ENCODE data around the gene CCDC187. TPM values are rescaled to one million over a fixed set of nuclear protein-coding genes. Genes with fewer than 3 reads are reported as not detected.

The CCDC187 gene
- total and polyA plus RNA-seq, 4 donors, result not detected

GRCh38 chr9:136302527-136302926, 1.4 kb downstream of the CCDC187 start:
- no peak overlapping the region for H3K4me3 ChIP-seq (ENCODE audit: low read length in 2 of 2)
- no peaks in the 10 kb centered on the region for H3K27me3 ChIP-seq (ENCODE audit: control insufficient read depth in 1 of 2, insufficient read depth in 2 of 2, low read length in 1 of 2)
- no peak for ATAC-seq (ENCODE audit: low FRiP score)
- intact Hi-C loops (cut with DNase I), result no loop called here
- H3K9me3 ChIP-seq (ENCODE audit: control insufficient read depth, low read length), result no peaks in the 10 kb centered on the region
- DNase-seq, result no peak
- H3K4me1 ChIP-seq (ENCODE audit: control insufficient read depth in 1 of 2, insufficient read depth in 2 of 2, low read length in 2 of 2), result no peaks in the 10 kb centered on the region
- H3K27ac ChIP-seq (ENCODE audit: low read depth in 1 of 2, low read length in 2 of 2), result no peak overlapping the region
- H3K36me3 ChIP-seq (ENCODE audit: control insufficient read depth in 1 of 2, insufficient read depth in 2 of 2, low read length in 1 of 2), result no peaks in the 10 kb centered on the region
- 89 to 91% methylated on average over 12 of the region's 12 CpGs for WGBS, 2 donors

GRCh38 chr9:136300866-136301265, 3.0 kb downstream of the CCDC187 start:
- ATAC-seq (ENCODE audit: low FRiP score) (no peak), DNase-seq (no peak)
- no peaks in the 10 kb centered on the region for H3K36me3 ChIP-seq (ENCODE audit: control insufficient read depth in 1 of 2, insufficient read depth in 2 of 2, low read length in 1 of 2)
- H3K9me3 ChIP-seq (ENCODE audit: control insufficient read depth, low read length), result no peaks in the 10 kb centered on the region
- H3K27me3 ChIP-seq (ENCODE audit: control insufficient read depth in 1 of 2, insufficient read depth in 2 of 2, low read length in 1 of 2), result no peaks in the 10 kb centered on the region
- no peaks in the 10 kb centered on the region for H3K4me1 ChIP-seq (ENCODE audit: control insufficient read depth in 1 of 2, insufficient read depth in 2 of 2, low read length in 2 of 2)
- H3K4me3 ChIP-seq (ENCODE audit: low read length in 2 of 2), result no peak overlapping the region
- intact Hi-C loops (cut with DNase I), result no loop called here
- H3K27ac ChIP-seq (ENCODE audit: low read depth in 1 of 2, low read length in 2 of 2), result no peak overlapping the region
- WGBS, 2 donors, result 85 to 87% methylated on average over 13 of the region's 13 CpGs

- ATAC-seq (ENCODE audit: low FRiP score), result no peak
- Histone ChIP-seq H3K4me1 (ENCODE audit: control insufficient read depth in 1 of 2, insufficient read depth in 2 of 2, low read length in 2 of 2) (no peaks in the 10 kb centered on the region), H3K9me3 (ENCODE audit: control insufficient read depth, low read length) (no peaks in the 10 kb centered on the region), H3K27ac (ENCODE audit: low read depth in 1 of 2, low read length in 2 of 2) (no peak overlapping the region), H3K4me3 (ENCODE audit: low read length in 2 of 2) (no peak overlapping the region), H3K27me3 (ENCODE audit: control insufficient read depth in 1 of 2, insufficient read depth in 2 of 2, low read length in 1 of 2) (no peaks in the 10 kb centered on the region), H3K36me3 (ENCODE audit: control insufficient read depth in 1 of 2, insufficient read depth in 2 of 2, low read length in 1 of 2) (no peaks in the 10 kb centered on the region)
- DNase-seq, result no peak
- 92 to 96% methylated on average over 14 of the region's 14 CpGs for WGBS, 2 donors
- intact Hi-C loops (cut with DNase I), result no loop called here
Measured at GRCh38 chr9:136300016-136300545, 3.8 kb downstream of the CCDC187 start.

- no peaks in the 10 kb centered on the region for H3K4me1 ChIP-seq (ENCODE audit: control insufficient read depth in 1 of 2, insufficient read depth in 2 of 2, low read length in 2 of 2)
Measured at GRCh38 chr9:136299541-136299940, 4.4 kb downstream of the CCDC187 start.

GRCh38 chr9:136299116-136299515, 4.8 kb downstream of the CCDC187 start:
- H3K36me3 ChIP-seq (ENCODE audit: control insufficient read depth in 1 of 2, insufficient read depth in 2 of 2, low read length in 1 of 2), result no peaks in the 10 kb centered on the region
- H3K4me1 ChIP-seq (ENCODE audit: control insufficient read depth in 1 of 2, insufficient read depth in 2 of 2, low read length in 2 of 2), result no peaks in the 10 kb centered on the region
- DNase-seq, result no peak
- no peak overlapping the region for H3K4me3 ChIP-seq (ENCODE audit: low read length in 2 of 2)
- no peak for ATAC-seq (ENCODE audit: low FRiP score)
- 80 to 84% methylated on average over 18 of the region's 18 CpGs for WGBS, 2 donors
- intact Hi-C loops (cut with DNase I), result no loop called here
- no peaks in the 10 kb centered on the region for H3K9me3 ChIP-seq (ENCODE audit: control insufficient read depth, low read length)
- no peak overlapping the region for H3K27ac ChIP-seq (ENCODE audit: low read depth in 1 of 2, low read length in 2 of 2)
- H3K27me3 ChIP-seq (ENCODE audit: control insufficient read depth in 1 of 2, insufficient read depth in 2 of 2, low read length in 1 of 2), result no peaks in the 10 kb centered on the region

More at GRCh38 chr9:136299541-136299940, 4.4 kb downstream of the CCDC187 start:
- no peak overlapping the region for H3K27ac ChIP-seq (ENCODE audit: low read depth in 1 of 2, low read length in 2 of 2)
- H3K9me3 ChIP-seq (ENCODE audit: control insufficient read depth, low read length), result no peaks in the 10 kb centered on the region
- ATAC-seq (ENCODE audit: low FRiP score), result no peak
- 47 to 51% methylated on average over 7 of the region's 7 CpGs for WGBS, 2 donors
- no peak overlapping the region for H3K4me3 ChIP-seq (ENCODE audit: low read length in 2 of 2)
- intact Hi-C loops (cut with DNase I), result no loop called here
- no peaks in the 10 kb centered on the region for H3K36me3 ChIP-seq (ENCODE audit: control insufficient read depth in 1 of 2, insufficient read depth in 2 of 2, low read length in 1 of 2)
- no peak for DNase-seq
- no peaks in the 10 kb centered on the region for H3K27me3 ChIP-seq (ENCODE audit: control insufficient read depth in 1 of 2, insufficient read depth in 2 of 2, low read length in 1 of 2)

GRCh38 chr9:136297766-136298735, 5.8 kb downstream of the CCDC187 start:
- H3K27ac ChIP-seq (ENCODE audit: low read depth in 1 of 2, low read length in 2 of 2), result no peak overlapping the region
- WGBS, 2 donors, result 71 to 76% methylated on average over 25 to 26 of the region's 26 CpGs
- no peaks in the 10 kb centered on the region for H3K9me3 ChIP-seq (ENCODE audit: control insufficient read depth, low read length)
- no peaks in the 10 kb centered on the region for H3K4me1 ChIP-seq (ENCODE audit: control insufficient read depth in 1 of 2, insufficient read depth in 2 of 2, low read length in 2 of 2)
- intact Hi-C loops (cut with DNase I), result no loop called here
- DNase-seq, result peak in 1 of 2 donors; percentile 27
- no peak overlapping the region for H3K4me3 ChIP-seq (ENCODE audit: low read length in 2 of 2)
- no peak for ATAC-seq (ENCODE audit: low FRiP score)
- no peaks in the 10 kb centered on the region for H3K36me3 ChIP-seq (ENCODE audit: control insufficient read depth in 1 of 2, insufficient read depth in 2 of 2, low read length in 1 of 2)
- no peaks in the 10 kb centered on the region for H3K27me3 ChIP-seq (ENCODE audit: control insufficient read depth in 1 of 2, insufficient read depth in 2 of 2, low read length in 1 of 2)

- 74 to 83% methylated on average over 25 of the region's 25 CpGs for WGBS, 2 donors
- Histone ChIP-seq H3K27me3 (ENCODE audit: control insufficient read depth in 1 of 2, insufficient read depth in 2 of 2, low read length in 1 of 2) (no peaks in the 10 kb centered on the region), H3K36me3 (ENCODE audit: control insufficient read depth in 1 of 2, insufficient read depth in 2 of 2, low read length in 1 of 2) (no peaks in the 10 kb centered on the region), H3K4me3 (ENCODE audit: low read length in 2 of 2) (no peak overlapping the region), H3K9me3 (ENCODE audit: control insufficient read depth, low read length) (no peaks in the 10 kb centered on the region), H3K4me1 (ENCODE audit: control insufficient read depth in 1 of 2, insufficient read depth in 2 of 2, low read length in 2 of 2) (no peaks in the 10 kb centered on the region), H3K27ac (ENCODE audit: low read depth in 1 of 2, low read length in 2 of 2) (no peak overlapping the region)
- ATAC-seq (ENCODE audit: low FRiP score) (no peak), DNase-seq (peak in 1 of 2 donors; percentile 37)
- intact Hi-C loops (cut with DNase I), result no loop called here
Measured at GRCh38 chr9:136297016-136297691, 6.7 kb downstream of the CCDC187 start.

GRCh38 chr9:136296434-136297015, 7.4 kb downstream of the CCDC187 start:
- 78 to 81% methylated on average over 13 to 16 of the region's 16 CpGs for WGBS, 2 donors
- H3K9me3 ChIP-seq (ENCODE audit: control insufficient read depth, low read length), result no peaks in the 10 kb centered on the region
- no peaks in the 10 kb centered on the region for H3K36me3 ChIP-seq (ENCODE audit: control insufficient read depth in 1 of 2, insufficient read depth in 2 of 2, low read length in 1 of 2)
- intact Hi-C loops (cut with DNase I), result no loop called here
- H3K27ac ChIP-seq (ENCODE audit: low read depth in 1 of 2, low read length in 2 of 2), result no peak overlapping the region
- H3K4me1 ChIP-seq (ENCODE audit: control insufficient read depth in 1 of 2, insufficient read depth in 2 of 2, low read length in 2 of 2), result no peaks in the 10 kb centered on the region
- no peaks in the 10 kb centered on the region for H3K27me3 ChIP-seq (ENCODE audit: control insufficient read depth in 1 of 2, insufficient read depth in 2 of 2, low read length in 1 of 2)
- H3K4me3 ChIP-seq (ENCODE audit: low read length in 2 of 2), result no peak overlapping the region
- DNase-seq, result peak in 1 of 2 donors; percentile 30
- no peak for ATAC-seq (ENCODE audit: low FRiP score)
